RWPE2 (cell line): ENCODE data around the gene DTL.

Experiments
- ATAC-seq: fragments of 200-7000 bp; cut with Tn5 transposase; 3 replicates; pipeline ENCODE4 v1.9.1; 2021; ENCODE audit warnings: low read depth
- DNase-seq: peaks from one replicate; pipeline ENCODE4 v3.0.0-alpha.2; 2020; ENCODE audit warnings: low spot score
- H3K27ac ChIP-seq: fragments of 450-650 bp; 2 replicates; pipeline ENCODE4 v1.5.1; 2017; ENCODE audit warnings: mild to moderate bottlenecking; ENCODE audit not compliant: poor library complexity, severe bottlenecking
- H3K27me3 ChIP-seq: fragments of 250-450 bp; sonication (Bioruptor Pico); 2 replicates; pipeline ENCODE4 v1.5.1; 2021; ENCODE audit warnings: mild to moderate bottlenecking, moderate library complexity; ENCODE audit not compliant: insufficient read depth, poor library complexity, severe bottlenecking
- H3K36me3 ChIP-seq: fragments of 250-450 bp; sonication (Bioruptor Pico); 2 replicates; pipeline ENCODE4 v1.5.1; 2020; ENCODE audit warnings: low read depth, mild to moderate bottlenecking, moderate library complexity
- H3K4me1 ChIP-seq: fragments of 250-450 bp; sonication (Bioruptor Pico); 2 replicates; pipeline ENCODE4 v1.5.1; 2021; ENCODE audit warnings: mild to moderate bottlenecking, moderate library complexity; ENCODE audit not compliant: insufficient read depth, poor library complexity, severe bottlenecking
- H3K4me3 ChIP-seq: fragments of 250-450 bp; sonication (Bioruptor Pico); 2 replicates; pipeline ENCODE4 v1.5.1; 2021; ENCODE audit warnings: mild to moderate bottlenecking, moderate library complexity; ENCODE audit not compliant: severe bottlenecking
- H3K9me3 ChIP-seq: fragments of 250-450 bp; sonication (Bioruptor Pico); 2 replicates; pipeline ENCODE4 v1.5.1; 2021; ENCODE audit warnings: mild to moderate bottlenecking, moderate library complexity; ENCODE audit not compliant: severe bottlenecking
- CTCF ChIP-seq: fragments of 450-650 bp; IDR thresholded peaks from one replicate; pipeline ENCODE4 v1.5.1; 2017; ENCODE audit warnings: mild to moderate bottlenecking, moderate library complexity; ENCODE audit not compliant: poor library complexity, severe bottlenecking

The DTL gene

GRCh38 chr1:212091438-212092121 is 56.0 kb downstream of the DTL start:
- H3K36me3 ChIP-seq: no peaks in the 10 kb centered on the region; the same call in 1 of the 2 replicates
- no peak for ATAC-seq
- DNase-seq: no peak

GRCh38 chr1:212097360-212097759 is 61.8 kb downstream of the DTL start:
- H3K4me1 ChIP-seq: no peaks in the 10 kb centered on the region

More at GRCh38 chr1:212091438-212092121, 56.0 kb downstream of the DTL start:
- TF ChIP-seq CTCF: no peak
- Histone ChIP-seq H3K27me3 (no peaks in the 10 kb centered on the region), H3K9me3 (no peaks in the 10 kb centered on the region), H3K4me3 (no peak overlapping the region), H3K27ac (no peak overlapping the region), H3K4me1 (peaks cover 6% of the 10 kb centered on the region)

DNA sequence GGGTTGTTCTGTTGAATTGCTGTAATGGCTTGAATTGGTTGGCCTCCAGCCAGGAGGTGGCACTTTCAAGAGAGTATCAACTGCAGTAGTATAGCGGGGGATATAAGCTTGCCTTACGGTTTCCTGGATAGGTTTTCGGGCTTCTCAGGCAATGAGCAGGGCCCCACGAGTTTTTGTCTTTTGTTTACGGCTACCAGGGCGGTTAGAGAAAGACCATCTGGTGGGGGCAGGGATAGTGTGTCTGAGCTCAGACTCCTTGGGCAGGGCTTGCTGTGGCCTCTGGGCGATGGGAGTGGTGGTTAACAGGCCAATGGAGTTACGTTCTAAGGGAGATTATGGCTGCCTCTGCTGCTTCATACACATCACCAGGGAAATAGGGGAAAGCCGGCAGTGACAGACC is 62.8 kb downstream of the DTL start:
- ATAC-seq: no peak
- TF ChIP-seq CTCF: no peak

More at GRCh38 chr1:212097360-212097759, 61.8 kb downstream of the DTL start:
- H3K27me3 ChIP-seq: no peaks in the 10 kb centered on the region
- H3K9me3 ChIP-seq: no peaks in the 10 kb centered on the region
- no peak overlapping the region for H3K27ac ChIP-seq
- H3K4me3 ChIP-seq: no peak overlapping the region
- ATAC-seq: no peak
- H3K36me3 ChIP-seq: no peaks in the 10 kb centered on the region
- no peak for TF ChIP-seq CTCF
- no peak for DNase-seq

GRCh38 chr1:212098771-212099170 is 63.2 kb downstream of the DTL start:
- Histone ChIP-seq H3K27ac (no peak overlapping the region), H3K4me3 (no peak overlapping the region), H3K9me3 (no peaks in the 10 kb centered on the region), H3K4me1 (no peaks in the 10 kb centered on the region), H3K36me3 (peaks cover 5% of the 10 kb centered on the region; the same call in 1 of the 2 replicates), H3K27me3 (no peaks in the 10 kb centered on the region)
- TF ChIP-seq CTCF: no peak
- DNase-seq (no peak), ATAC-seq (no peak)

More for the DNA sequence above, 62.8 kb downstream of the DTL start:
- no peaks in the 10 kb centered on the region for H3K9me3 ChIP-seq
- H3K4me3 ChIP-seq: no peak overlapping the region
- peaks cover 5% of the 10 kb centered on the region; the same call in 1 of the 2 replicates for H3K36me3 ChIP-seq
- H3K4me1 ChIP-seq: no peaks in the 10 kb centered on the region
- DNase-seq: no peak
- no peak overlapping the region for H3K27ac ChIP-seq
- H3K27me3 ChIP-seq: no peaks in the 10 kb centered on the region

GRCh38 chr1:212101251-212101650 is 65.7 kb downstream of the DTL start:
- no peak overlapping the region for H3K27ac ChIP-seq
- no peaks in the 10 kb centered on the region for H3K4me1 ChIP-seq
- H3K27me3 ChIP-seq: no peaks in the 10 kb centered on the region
- H3K4me3 ChIP-seq: no peak overlapping the region
- TF ChIP-seq CTCF: no peak
- DNase-seq: no peak
- peaks cover 5% of the 10 kb centered on the region; the same call in 1 of the 2 replicates for H3K36me3 ChIP-seq
- H3K9me3 ChIP-seq: no peaks in the 10 kb centered on the region
- no peak for ATAC-seq
